HCT116 (cell line): ENCODE results near the gene MID1. TPM values are rescaled to one million over a fixed set of nuclear protein-coding genes. Genes with fewer than 3 reads are reported as not detected.

Source experiments
- ATAC-seq: fragments of 200-7000 bp; cut with Tn5 transposase; 2 replicates; pipeline ENCODE4 v1.9.1; 2020; ENCODE audit warnings: mild to moderate bottlenecking, moderate library complexity
- BruUV-seq: library from RNA; stranded (reverse); fragments of 400-500 nt; replicated peaks from 2 replicates; lab custom pipeline; 2021; lab: Mats Ljungman, UMichigan
- CTCF ChIA-PET: fragments of 300-600 bp; sonication (Branson Sonifier 250); formaldehyde crosslinking; loops from one replicate; lab custom pipeline; 2021; ENCODE audit warnings: antibody characterized with exemption; lab: Charles Lee
- POLR2A ChIA-PET: fragments of 300-600, 350-600 bp; sonication (Branson Sonifier 250); formaldehyde crosslinking; loops from one replicate; lab custom pipeline; 2021; ENCODE audit warnings: antibody characterized with exemption; lab: Charles Lee
- RAD21 ChIA-PET, 2 experiments: fragments of 300-600 bp; sonication (Branson Sonifier 250); formaldehyde crosslinking; loops; one replicate each; lab custom pipeline; 2023; ENCODE audit warnings: low total read pairs in 2 of 2; ENCODE audit not compliant: uncharacterized antibody in 2 of 2, unreplicated experiment in 2 of 2, low non-redundant PET in 1 of 2; lab: Charles Lee
- DNase-seq: peaks from one replicate; pipeline ENCODE4 v3.0.0-alpha.2; 2010; ENCODE audit warnings: low read depth, low spot score
- H2AFZ ChIP-seq: fragments of 200-600 bp; shearing (Covaris generic), sonication (generic); 2 replicates; pipeline ENCODE4 v1.6.1; 2017; ENCODE audit warnings: low read depth, mixed run types, mixed read lengths, antibody characterized with exemption, low read length; ENCODE audit not compliant: poor library complexity, severe bottlenecking
- H3K27ac ChIP-seq: 2 replicates; pipeline ENCODE4 v1.5.1; 2012; ENCODE audit warnings: low read depth, low read length
- H3K27me3 ChIP-seq: fragments of 200-600 bp; sonication (generic); 2 replicates; pipeline ENCODE4 v1.6.1; 2016; ENCODE audit warnings: mixed run types, low read length, mixed read lengths; ENCODE audit not compliant: insufficient read depth
- H3K36me3 ChIP-seq, 2 experiments: fragments of 200-500 bp in 1 of 2; fragments of 200-600 bp in 1 of 2; sonication (Bioruptor generic) in 1 of 2; sonication (generic) in 1 of 2; 2 replicates each; pipeline versions ENCODE4 v1.5.1 to v1.6.1; 2014 to 2016; ENCODE audit warnings: low read length in 2 of 2, inconsistent platforms in 1 of 2, mixed read lengths in 1 of 2, mixed run types in 1 of 2; ENCODE audit not compliant: insufficient read depth in 2 of 2, control insufficient read depth in 1 of 2
- H3K4me1 ChIP-seq, 2 experiments: fragments of 200-600 bp in 1 of 2; sonication (generic) in 1 of 2; 2 replicates each; pipeline versions ENCODE4 v1.5.1 to v1.6.1; 2012 to 2017; ENCODE audit warnings: low read length in 2 of 2, inconsistent platforms in 1 of 2, mild to moderate bottlenecking in 1 of 2, mixed read lengths in 1 of 2, mixed run types in 1 of 2, moderate library complexity in 1 of 2; ENCODE audit not compliant: insufficient read depth in 2 of 2, control insufficient read depth in 1 of 2
- H3K4me2 ChIP-seq: fragments of 200-600 bp; sonication (generic); 2 replicates; pipeline ENCODE4 v1.6.1; 2017; ENCODE audit warnings: mixed run types, low read length, mixed read lengths
- H3K4me3 ChIP-seq, 2 experiments: fragments of 200-600 bp in 1 of 2; sonication (generic) in 1 of 2; replicated peaks in 1 of 2; 2 replicates each; pipeline ENCODE4 v1.5.1; 2011 to 2016; ENCODE audit warnings: low read length in 2 of 2, control low read depth in 1 of 2, low read depth in 1 of 2, mild to moderate bottlenecking in 1 of 2, mixed read lengths in 1 of 2, mixed run types in 1 of 2
- H3K79me2 ChIP-seq: fragments of 200-600 bp; sonication (generic); 2 replicates; pipeline ENCODE4 v1.6.1; 2017; ENCODE audit warnings: mild to moderate bottlenecking, mixed run types, low read length, moderate library complexity, mixed read lengths; ENCODE audit not compliant: insufficient read depth
- H3K9ac ChIP-seq: fragments of 200-600 bp; sonication (generic); 2 replicates; pipeline ENCODE4 v1.6.1; 2016; ENCODE audit warnings: low read length, mixed read lengths
- H3K9me2 ChIP-seq: fragments of 200-600 bp; sonication (generic), shearing (Covaris generic); 2 replicates; pipeline ENCODE4 v1.6.1; 2017; ENCODE audit warnings: mixed run types, mild to moderate bottlenecking, moderate library complexity; ENCODE audit not compliant: insufficient read depth
- H3K9me3 ChIP-seq, 2 experiments: fragments of 200-500 bp in 1 of 2; fragments of 200-600 bp in 1 of 2; sonication (Bioruptor generic) in 1 of 2; sonication (generic) in 1 of 2; 2 replicates each; pipeline ENCODE4 v1.6.1; 2014 to 2017; ENCODE audit warnings: low read length in 2 of 2, mixed read lengths in 2 of 2, inconsistent platforms in 1 of 2, low read depth in 1 of 2, mild to moderate bottlenecking in 1 of 2, mixed run types in 1 of 2, moderate library complexity in 1 of 2; ENCODE audit not compliant: control insufficient read depth in 1 of 2, insufficient read depth in 1 of 2
- H4K20me1 ChIP-seq: fragments of 200-600 bp; sonication (generic), shearing (Covaris generic); 2 replicates; pipeline ENCODE4 v1.6.1; 2017; ENCODE audit warnings: mixed run types, mild to moderate bottlenecking, moderate library complexity; ENCODE audit not compliant: insufficient read depth
- EGR1 ChIP-seq: IDR thresholded peaks from 2 replicates; pipeline ENCODE4 v1.6.1; 2012; ENCODE audit warnings: low read depth
- EZH2 ChIP-seq: fragments of 200-600 bp; sonication (generic); IDR thresholded peaks from 2 replicates; pipeline ENCODE4 v1.6.1; 2017; ENCODE audit warnings: antibody characterized with exemption, mixed run types
- EZH2phosphoT487 ChIP-seq: fragments of 200-600 bp; IDR thresholded peaks from 2 replicates; pipeline ENCODE4 v1.6.1; 2018; ENCODE audit warnings: antibody characterized with exemption, borderline replicate concordance
- JUND ChIP-seq: IDR thresholded peaks from 2 replicates; pipeline ENCODE4 v1.6.1; 2012
- POLR2A ChIP-seq: IDR thresholded peaks from 2 replicates; pipeline ENCODE4 v1.7.0; 2011; ENCODE audit warnings: borderline replicate concordance; ENCODE audit not compliant: insufficient read depth, insufficient read length; ENCODE audit errors: extremely low read depth
- SIN3A ChIP-seq: IDR thresholded peaks from 2 replicates; pipeline ENCODE4 v1.6.1; 2012; ENCODE audit warnings: low read depth
- TCF7L2 ChIP-seq: IDR thresholded peaks from 2 replicates; pipeline ENCODE4 v1.7.0; 2011; ENCODE audit warnings: borderline replicate concordance, inconsistent platforms; ENCODE audit not compliant: insufficient read depth, insufficient read length; ENCODE audit errors: extremely low read depth
- YY1 ChIP-seq: IDR thresholded peaks from 2 replicates; pipeline ENCODE4 v1.6.1; 2011; ENCODE audit warnings: low read length, low read depth, moderate library complexity, mild to moderate bottlenecking; ENCODE audit not compliant: insufficient replicate concordance; ENCODE audit errors: extremely low read depth
- ZFX ChIP-seq: fragments of 450-650 bp; IDR thresholded peaks from 2 replicates; pipeline ENCODE4 v1.6.1; 2017
- intact Hi-C: fragments of 100-400 bp; cut with micrococcal nuclease; formaldehyde crosslinking; loops from 2 replicates; pipeline ENCODE4 v1.10.0; 2022
- total RNA-seq: library from RNA; stranded (reverse); gene quantifications from one replicate; pipeline ENCODE4 v1.2.1, GENCODE V29; 2021; ENCODE audit not compliant: unreplicated experiment
- TF ChIP-seq, protein P1 (sequence below): IDR thresholded peaks from 2 replicates; pipeline ENCODE4 v1.6.1; 2012; ENCODE audit warnings: low read depth
- TF ChIP-seq, protein P2 (sequence below): IDR thresholded peaks from 2 replicates; pipeline ENCODE4 v1.6.1; 2011; ENCODE audit warnings: mild to moderate bottlenecking, low read length, moderate library complexity; ENCODE audit not compliant: insufficient replicate concordance; ENCODE audit errors: extremely low read depth
- TF ChIP-seq, protein P3 (sequence below): IDR thresholded peaks from 2 replicates; pipeline ENCODE4 v1.6.1; 2012

Gene MID1
- total RNA-seq, 1 experiment from 2014 or later, result 48.8 TPM

DNA sequence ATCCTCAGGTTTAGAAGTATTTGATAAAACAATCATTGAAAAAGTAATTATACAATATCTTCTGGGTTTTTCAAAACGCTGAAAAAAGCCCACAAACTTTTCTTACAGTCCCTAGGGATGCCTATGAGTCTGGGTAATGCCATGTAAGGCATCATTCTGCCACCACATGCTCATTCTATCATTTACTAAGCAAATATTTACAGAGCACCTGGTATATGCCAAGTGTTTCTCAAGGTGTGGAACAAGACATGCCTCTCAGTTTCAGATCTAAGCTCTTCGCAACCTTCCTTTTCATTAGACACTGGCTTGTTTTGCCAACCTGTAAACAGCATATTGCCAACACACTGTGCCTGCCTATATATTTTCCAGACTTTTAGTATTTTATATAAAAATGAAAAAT is 17.7 kb downstream of the MID1 start:
- RAD21 ChIA-PET, result no interaction called here
- H3K27me3 ChIP-seq, result no peaks in the 10 kb centered on the region
- peaks cover 97% of the 10 kb centered on the region for H3K79me2 ChIP-seq
- H3K9ac ChIP-seq, result no peak overlapping the region
- intact Hi-C loops, result no loop called here
- no peak overlapping the region for H2AFZ ChIP-seq
- CTCF ChIA-PET, result no interaction called here
- TF ChIP-seq, protein P1, sequence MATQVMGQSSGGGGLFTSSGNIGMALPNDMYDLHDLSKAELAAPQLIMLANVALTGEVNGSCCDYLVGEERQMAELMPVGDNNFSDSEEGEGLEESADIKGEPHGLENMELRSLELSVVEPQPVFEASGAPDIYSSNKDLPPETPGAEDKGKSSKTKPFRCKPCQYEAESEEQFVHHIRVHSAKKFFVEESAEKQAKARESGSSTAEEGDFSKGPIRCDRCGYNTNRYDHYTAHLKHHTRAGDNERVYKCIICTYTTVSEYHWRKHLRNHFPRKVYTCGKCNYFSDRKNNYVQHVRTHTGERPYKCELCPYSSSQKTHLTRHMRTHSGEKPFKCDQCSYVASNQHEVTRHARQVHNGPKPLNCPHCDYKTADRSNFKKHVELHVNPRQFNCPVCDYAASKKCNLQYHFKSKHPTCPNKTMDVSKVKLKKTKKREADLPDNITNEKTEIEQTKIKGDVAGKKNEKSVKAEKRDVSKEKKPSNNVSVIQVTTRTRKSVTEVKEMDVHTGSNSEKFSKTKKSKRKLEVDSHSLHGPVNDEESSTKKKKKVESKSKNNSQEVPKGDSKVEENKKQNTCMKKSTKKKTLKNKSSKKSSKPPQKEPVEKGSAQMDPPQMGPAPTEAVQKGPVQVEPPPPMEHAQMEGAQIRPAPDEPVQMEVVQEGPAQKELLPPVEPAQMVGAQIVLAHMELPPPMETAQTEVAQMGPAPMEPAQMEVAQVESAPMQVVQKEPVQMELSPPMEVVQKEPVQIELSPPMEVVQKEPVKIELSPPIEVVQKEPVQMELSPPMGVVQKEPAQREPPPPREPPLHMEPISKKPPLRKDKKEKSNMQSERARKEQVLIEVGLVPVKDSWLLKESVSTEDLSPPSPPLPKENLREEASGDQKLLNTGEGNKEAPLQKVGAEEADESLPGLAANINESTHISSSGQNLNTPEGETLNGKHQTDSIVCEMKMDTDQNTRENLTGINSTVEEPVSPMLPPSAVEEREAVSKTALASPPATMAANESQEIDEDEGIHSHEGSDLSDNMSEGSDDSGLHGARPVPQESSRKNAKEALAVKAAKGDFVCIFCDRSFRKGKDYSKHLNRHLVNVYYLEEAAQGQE, result no peak
- POLR2A ChIA-PET, result no interaction called here
- H3K27ac ChIP-seq, result no peak overlapping the region
- peaks cover 0 to 6% of the 10 kb centered on the region in 2 experiments; a peak in 1 of 4 replicates for H3K36me3 ChIP-seq
- H4K20me1 ChIP-seq, result no peaks in the 10 kb centered on the region
- DNase-seq, result no peak
- BruUV-seq, result no TSS peak
- no peak overlapping the region for H3K4me2 ChIP-seq
- H3K4me3 ChIP-seq, result no peak overlapping the region
- ATAC-seq, result no peak
- H3K9me3 ChIP-seq, result no peaks in the 10 kb centered on the region
- H3K4me1 ChIP-seq, result peaks cover 0 to 5% of the 10 kb centered on the region in 2 experiments; a peak in 1 of 4 replicates
- no peaks in the 10 kb centered on the region for H3K9me2 ChIP-seq

DNA sequence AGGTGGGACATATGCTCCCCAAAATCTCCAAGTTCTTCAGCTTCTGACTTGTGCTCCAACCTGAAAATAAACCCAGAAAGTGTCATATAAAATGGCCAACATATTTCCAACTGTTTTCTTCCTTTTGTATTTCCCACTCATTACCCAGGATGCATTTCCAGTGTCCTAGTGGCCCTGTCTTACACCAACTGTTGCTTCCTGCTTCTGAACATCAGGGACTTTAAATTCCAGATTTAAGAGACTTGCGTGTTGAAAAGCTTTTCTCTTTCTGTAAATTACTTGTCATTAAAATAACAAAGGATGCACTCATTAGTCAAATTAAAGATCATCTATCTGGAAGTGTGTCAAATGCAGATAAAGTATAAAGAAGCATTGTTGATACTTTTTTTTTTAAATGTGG is 19.9 kb downstream of the MID1 start:
- BruUV-seq, result no TSS peak
- ATAC-seq, result no peak
- ChIA-PET CTCF (no interaction called here), POLR2A (no interaction called here), RAD21 (no interaction called here)
- Histone ChIP-seq H3K9ac (no peak overlapping the region), H3K4me3 (no peak overlapping the region), H3K4me1 (peaks cover 0 to 5% of the 10 kb centered on the region in 2 experiments; a peak in 1 of 4 replicates), H3K27me3 (no peaks in the 10 kb centered on the region), H3K27ac (no peak overlapping the region), H3K4me2 (no peak overlapping the region), H3K36me3 (peaks cover 0 to 6% of the 10 kb centered on the region in 2 experiments; a peak in 1 of 4 replicates), H2AFZ (no peak overlapping the region), H3K9me2 (no peaks in the 10 kb centered on the region), H3K9me3 (no peaks in the 10 kb centered on the region), H4K20me1 (no peaks in the 10 kb centered on the region), H3K79me2 (peaks cover 97% of the 10 kb centered on the region)
- no peak for DNase-seq
- TF ChIP-seq EZH2, result no peak
- no peak for TF ChIP-seq EZH2phosphoT487
- TF ChIP-seq ZFX, result no peak
- TF ChIP-seq, protein P2, sequence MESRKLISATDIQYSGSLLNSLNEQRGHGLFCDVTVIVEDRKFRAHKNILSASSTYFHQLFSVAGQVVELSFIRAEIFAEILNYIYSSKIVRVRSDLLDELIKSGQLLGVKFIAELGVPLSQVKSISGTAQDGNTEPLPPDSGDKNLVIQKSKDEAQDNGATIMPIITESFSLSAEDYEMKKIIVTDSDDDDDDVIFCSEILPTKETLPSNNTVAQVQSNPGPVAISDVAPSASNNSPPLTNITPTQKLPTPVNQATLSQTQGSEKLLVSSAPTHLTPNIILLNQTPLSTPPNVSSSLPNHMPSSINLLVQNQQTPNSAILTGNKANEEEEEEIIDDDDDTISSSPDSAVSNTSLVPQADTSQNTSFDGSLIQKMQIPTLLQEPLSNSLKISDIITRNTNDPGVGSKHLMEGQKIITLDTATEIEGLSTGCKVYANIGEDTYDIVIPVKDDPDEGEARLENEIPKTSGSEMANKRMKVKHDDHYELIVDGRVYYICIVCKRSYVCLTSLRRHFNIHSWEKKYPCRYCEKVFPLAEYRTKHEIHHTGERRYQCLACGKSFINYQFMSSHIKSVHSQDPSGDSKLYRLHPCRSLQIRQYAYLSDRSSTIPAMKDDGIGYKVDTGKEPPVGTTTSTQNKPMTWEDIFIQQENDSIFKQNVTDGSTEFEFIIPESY, result no peak
- no peak for TF ChIP-seq POLR2A
- no peak for TF ChIP-seq YY1
- no peak for TF ChIP-seq TCF7L2
- no peak for TF ChIP-seq EGR1
- TF ChIP-seq SIN3A, result no peak
- TF ChIP-seq, protein P3, sequence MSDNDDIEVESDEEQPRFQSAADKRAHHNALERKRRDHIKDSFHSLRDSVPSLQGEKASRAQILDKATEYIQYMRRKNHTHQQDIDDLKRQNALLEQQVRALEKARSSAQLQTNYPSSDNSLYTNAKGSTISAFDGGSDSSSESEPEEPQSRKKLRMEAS, result no peak
- TF ChIP-seq JUND, result no peak
- intact Hi-C loops, result no loop called here
